H1 (cell line): ENCODE measurements around the gene PSG7. TPM values are rescaled to one million over a fixed set of nuclear protein-coding genes. Genes with fewer than 3 reads are reported as not detected.

Source experiments
- CTCF ChIA-PET: fragments of 300-600 bp; sonication (Branson Sonifier 250); formaldehyde crosslinking; loops from one replicate; lab custom pipeline; 2021; ENCODE audit not compliant: partially characterized antibody; lab: Charles Lee
- POLR2A ChIA-PET: fragments of 300-600 bp; sonication (Branson Sonifier 250); formaldehyde crosslinking; loops from one replicate; lab custom pipeline; 2021; ENCODE audit warnings: inconsistent platforms; ENCODE audit not compliant: partially characterized antibody; lab: Charles Lee
- DNase-seq, 2 experiments: peaks; one replicate each; pipeline versions ENCODE4 v3.0.0 to v3.0.0-alpha.2; 2010 to 2022; ENCODE audit warnings: low spot score in 2 of 2, low read depth in 1 of 2, mixed read lengths in 1 of 2
- FAIRE-seq: peaks from 2 replicates; lab custom pipeline; 2011; peaks lifted over from hg19 to GRCh38; lab: Jason Lieb, UNC
- H2AFZ ChIP-seq: 2 replicates; pipeline ENCODE4 v1.8.1; 2012; ENCODE audit warnings: low read length, inconsistent platforms
- H2AK5ac ChIP-seq: 2 replicates; pipeline ENCODE4 v1.6.1; 2013; ENCODE audit warnings: low read depth, low read length
- H2BK120ac ChIP-seq: replicated peaks from 2 replicates; pipeline ENCODE3; 2013; ENCODE audit warnings: low read depth, low read length, inconsistent platforms
- H2BK12ac ChIP-seq: 2 replicates; pipeline ENCODE4 v1.6.1; 2013; ENCODE audit warnings: low read depth, low read length
- H2BK15ac ChIP-seq: 2 replicates; pipeline ENCODE4 v1.6.1; 2013; ENCODE audit warnings: low read length
- H2BK20ac ChIP-seq: 2 replicates; pipeline ENCODE4 v1.6.1; 2013; ENCODE audit warnings: low read length
- H2BK5ac ChIP-seq: 2 replicates; pipeline ENCODE4 v1.6.1; 2013; ENCODE audit warnings: low read depth, low read length
- H3K14ac ChIP-seq: 2 replicates; pipeline ENCODE4 v1.6.1; 2013; ENCODE audit warnings: inconsistent platforms; ENCODE audit not compliant: insufficient read length
- H3K18ac ChIP-seq: 2 replicates; pipeline ENCODE4 v1.6.1; 2013; ENCODE audit warnings: low read length; ENCODE audit errors: extremely low read depth
- H3K23ac ChIP-seq: 2 replicates; pipeline ENCODE4 v1.6.1; 2013; ENCODE audit warnings: inconsistent platforms; ENCODE audit not compliant: insufficient read length
- H3K23me2 ChIP-seq: 2 replicates; pipeline ENCODE4 v1.6.1; 2013; ENCODE audit warnings: low read depth, low read length
- H3K27ac ChIP-seq: 2 replicates; pipeline ENCODE4 v1.6.1; 2011; ENCODE audit warnings: low read depth, low read length, inconsistent platforms
- H3K27me3 ChIP-seq, 4 experiments: replicated peaks in 1 of 4; 1 replicate in 1 of 4; 2 replicates in 3 of 4; pipeline versions ENCODE4 v1.6.1 to v1.8.1; 2011 to 2013; ENCODE audit warnings: low read length in 3 of 4, mild to moderate bottlenecking in 3 of 4, inconsistent platforms in 2 of 4, mixed read lengths in 2 of 4, moderate library complexity in 1 of 4; ENCODE audit not compliant: control insufficient read depth in 3 of 4, insufficient read depth in 3 of 4; ENCODE audit errors: extremely low read depth in 1 of 4
- H3K36me3 ChIP-seq, 4 experiments: 2 replicates each; pipeline versions ENCODE4 v1.6.1 to v1.8.1; 2011 to 2013; ENCODE audit warnings: mild to moderate bottlenecking in 4 of 4, low read length in 3 of 4, moderate library complexity in 2 of 4, control low read depth in 1 of 4, inconsistent platforms in 1 of 4; ENCODE audit not compliant: insufficient read depth in 4 of 4, control insufficient read depth in 2 of 4
- H3K4ac ChIP-seq: replicated peaks from 2 replicates; pipeline ENCODE3; 2013; ENCODE audit warnings: low read length, low read depth, mixed read lengths, inconsistent platforms; ENCODE audit not compliant: insufficient read length
- H3K4me1 ChIP-seq, 4 experiments: replicated peaks in 1 of 4; 1 replicate in 1 of 4; 2 replicates in 3 of 4; pipeline versions ENCODE4 v1.6.1 to v1.8.1; 2011 to 2013; ENCODE audit warnings: low read length in 3 of 4, inconsistent platforms in 2 of 4, mixed read lengths in 1 of 4; ENCODE audit not compliant: insufficient read depth in 4 of 4, control insufficient read depth in 3 of 4
- H3K4me2 ChIP-seq, 2 experiments: 2 replicates each; pipeline versions ENCODE4 v1.6.1 to v1.8.1; 2011 to 2013; ENCODE audit warnings: low read depth in 2 of 2, low read length in 2 of 2, control low read depth in 1 of 2, inconsistent platforms in 1 of 2, mild to moderate bottlenecking in 1 of 2; ENCODE audit not compliant: insufficient read depth in 1 of 2
- H3K4me3 ChIP-seq, 4 experiments: fragments of 200-600, 300-600 bp in 1 of 4; sonication (generic), shearing (Covaris generic), sonication (Bioruptor Twin) in 1 of 4; 2 replicates each; pipeline versions ENCODE4 v1.5.1 to v1.8.1; 2011 to 2016; ENCODE audit warnings: low read length in 4 of 4, low read depth in 3 of 4, control low read depth in 2 of 4, inconsistent platforms in 2 of 4, mild to moderate bottlenecking in 2 of 4, mixed read lengths in 1 of 4, moderate library complexity in 1 of 4; ENCODE audit not compliant: insufficient read depth in 2 of 4; ENCODE audit errors: extremely low read depth in 1 of 4
- H3K56ac ChIP-seq: replicated peaks from 2 replicates; pipeline ENCODE3; 2013; ENCODE audit warnings: low read depth, mild to moderate bottlenecking, mixed read lengths, low read length, inconsistent platforms; ENCODE audit not compliant: insufficient read length
- H3K79me1 ChIP-seq: 2 replicates; pipeline ENCODE4 v1.6.1; 2013; ENCODE audit warnings: low read depth, low read length, control low read depth
- H3K79me2 ChIP-seq, 2 experiments: 2 replicates each; pipeline versions ENCODE4 v1.6.1 to v1.8.1; 2012 to 2013; ENCODE audit warnings: low read length in 2 of 2, mild to moderate bottlenecking in 2 of 2, inconsistent platforms in 1 of 2; ENCODE audit not compliant: insufficient read depth in 2 of 2, control insufficient read depth in 1 of 2
- H3K9ac ChIP-seq, 4 experiments: replicated peaks in 1 of 4; 1 replicate in 1 of 4; 2 replicates in 3 of 4; pipeline versions ENCODE4 v1.6.1 to v1.8.1; 2011 to 2013; ENCODE audit warnings: low read depth in 3 of 4, low read length in 3 of 4, control low read depth in 2 of 4, mild to moderate bottlenecking in 2 of 4, moderate library complexity in 2 of 4, inconsistent platforms in 1 of 4; ENCODE audit errors: extremely low read depth in 1 of 4
- H3K9me3 ChIP-seq, 2 experiments: 2 replicates each; pipeline versions ENCODE4 v1.6.1 to v1.8.1; 2012 to 2013; ENCODE audit warnings: mild to moderate bottlenecking in 2 of 2, moderate library complexity in 2 of 2, control low read depth in 1 of 2, inconsistent platforms in 1 of 2, low read depth in 1 of 2, low read length in 1 of 2, mixed read lengths in 1 of 2; ENCODE audit not compliant: insufficient read depth in 2 of 2
- H4K20me1 ChIP-seq, 2 experiments: replicated peaks in 1 of 2; 2 replicates each; pipeline versions ENCODE3 to v1.8.1; 2011 to 2013; ENCODE audit warnings: inconsistent platforms in 2 of 2, low read length in 2 of 2, mild to moderate bottlenecking in 1 of 2; ENCODE audit not compliant: insufficient read depth in 2 of 2, control insufficient read depth in 1 of 2
- H4K5ac ChIP-seq: 2 replicates; pipeline ENCODE4 v1.6.1; 2013; ENCODE audit warnings: low read length, low read depth, mixed read lengths, inconsistent platforms; ENCODE audit not compliant: insufficient read length
- H4K8ac ChIP-seq: 2 replicates; pipeline ENCODE4 v1.8.0; 2013; ENCODE audit warnings: mild to moderate bottlenecking, moderate library complexity, low read length, inconsistent platforms; ENCODE audit not compliant: insufficient read depth; ENCODE audit errors: extremely low read depth
- H4K91ac ChIP-seq: replicated peaks from 2 replicates; pipeline ENCODE3; 2013; ENCODE audit warnings: low read length, mixed read lengths, inconsistent platforms; ENCODE audit not compliant: insufficient read length
- ATF3 ChIP-seq: IDR thresholded peaks from 2 replicates; pipeline ENCODE4 v1.6.1; 2011; ENCODE audit warnings: low read depth, mild to moderate bottlenecking, low read length; ENCODE audit not compliant: insufficient read depth
- BRCA1 ChIP-seq: IDR thresholded peaks from 2 replicates; pipeline ENCODE4 v1.6.1; 2012; ENCODE audit warnings: low read depth, low read length, improper control_type of control experiment
- CEBPB ChIP-seq: IDR thresholded peaks from 2 replicates; pipeline ENCODE4 v1.6.1; 2012; ENCODE audit warnings: low read depth, low read length
- CHD2 ChIP-seq: IDR thresholded peaks from 2 replicates; pipeline ENCODE4 v1.6.1; 2012; ENCODE audit warnings: low read length, improper control_type of control experiment
- EGR1 ChIP-seq: IDR thresholded peaks from 2 replicates; pipeline ENCODE4 v1.6.1; 2011; ENCODE audit warnings: low read depth, low read length, borderline replicate concordance
- EP300 ChIP-seq, 2 experiments: IDR thresholded peaks; 1 replicate in 1 of 2; 2 replicates in 1 of 2; pipeline ENCODE4 v1.6.1; 2011 to 2012; ENCODE audit warnings: low read depth in 2 of 2, low read length in 2 of 2, mild to moderate bottlenecking in 2 of 2, borderline replicate concordance in 1 of 2, inconsistent platforms in 1 of 2, moderate library complexity in 1 of 2
- FOSL1 ChIP-seq: IDR thresholded peaks from 2 replicates; pipeline ENCODE4 v1.6.1; 2011; ENCODE audit warnings: mild to moderate bottlenecking, low read depth, low read length, moderate library complexity; ENCODE audit not compliant: insufficient read depth
- GABPA ChIP-seq: IDR thresholded peaks from 2 replicates; pipeline ENCODE4 v1.6.1; 2011; ENCODE audit warnings: mild to moderate bottlenecking, low read length, moderate library complexity, borderline replicate concordance; ENCODE audit not compliant: insufficient read depth
- GTF2F1 ChIP-seq: IDR thresholded peaks from 2 replicates; pipeline ENCODE4 v1.6.1; 2012; ENCODE audit warnings: low read depth, low read length, improper control_type of control experiment, borderline replicate concordance
- NRF1 ChIP-seq: IDR thresholded peaks from 2 replicates; pipeline ENCODE4 v1.6.1; 2011; ENCODE audit warnings: mild to moderate bottlenecking, low read depth, low read length, improper control_type of control experiment
- PHF8 ChIP-seq: fragments of 200-600 bp; sonication (generic); conservative IDR thresholded peaks from 2 replicates; pipeline ENCODE4 v1.7.1; 2012; ENCODE audit warnings: low read depth, mild to moderate bottlenecking, inconsistent platforms, low read length, moderate library complexity
- SIN3A ChIP-seq, 2 experiments: IDR thresholded peaks in 1 of 2; conservative IDR thresholded peaks in 1 of 2; 2 replicates each; pipeline ENCODE4 v1.6.1; 2011 to 2012; ENCODE audit warnings: low read length in 2 of 2, improper control_type of control experiment in 1 of 2, low read depth in 1 of 2, mild to moderate bottlenecking in 1 of 2
- SP2 ChIP-seq: IDR thresholded peaks from 2 replicates; pipeline ENCODE4 v1.6.1; 2012; ENCODE audit warnings: mild to moderate bottlenecking, low read length, inconsistent platforms
- SP4 ChIP-seq: IDR thresholded peaks from 2 replicates; pipeline ENCODE4 v1.6.1; 2012; ENCODE audit warnings: low read length, inconsistent platforms
- WGBS, 2 experiments: shearing (Covaris generic) in 1 of 2; methylation state at CpG; one replicate each; pipeline versions ENCODE4 v1.1.6 to v1.1.7; 2013 to 2015; ENCODE audit warnings: low lambda C conversion rate in 2 of 2, mixed read lengths in 2 of 2, inconsistent platforms in 1 of 2, low coverage in 1 of 2, missing lambda C conversion rate in 1 of 2; ENCODE audit not compliant: insufficient replicate concordance in 2 of 2, insufficient coverage in 1 of 2, insufficient read length in 1 of 2; ENCODE audit errors: extremely low coverage in 1 of 2, missing lambda C conversion rate in 1 of 2; 5-methylcytosine and 5-hydroxymethylcytosine counted together
- polyA plus RNA-seq, 7 experiments: library from polyadenylated mRNA; depleted of rRNA in 3 of 7; stranded (reverse) in 5 of 7; unstranded in 2 of 7; fragments of >200 nt in 5 of 7; fragments of 200-250 nt in 2 of 7; gene quantifications; 1 replicate in 5 of 7; 2 replicates in 1 of 7; 4 replicates in 1 of 7; pipeline versions ENCODE4 v1.2.1 to v1.2.3, GENCODE V29; 2011 to 2013; ENCODE audit warnings: missing spikeins in 2 of 7, mixed read lengths in 2 of 7
- total RNA-seq: library from RNA; stranded (reverse); fragmentation: NEBNext Ultra II Directional; extraction: Animal tissue kit (Norgen Biotek cat#: 25700); gene quantifications from 2 replicates; pipeline ENCODE4 v1.2.1, GENCODE V29; 2021

The PSG7 gene
- total and polyA plus RNA-seq, 2 of the 8 experiments (the other 6 are each of a cell fraction or from before 2014, with no cell fraction given): not detected

DNA sequence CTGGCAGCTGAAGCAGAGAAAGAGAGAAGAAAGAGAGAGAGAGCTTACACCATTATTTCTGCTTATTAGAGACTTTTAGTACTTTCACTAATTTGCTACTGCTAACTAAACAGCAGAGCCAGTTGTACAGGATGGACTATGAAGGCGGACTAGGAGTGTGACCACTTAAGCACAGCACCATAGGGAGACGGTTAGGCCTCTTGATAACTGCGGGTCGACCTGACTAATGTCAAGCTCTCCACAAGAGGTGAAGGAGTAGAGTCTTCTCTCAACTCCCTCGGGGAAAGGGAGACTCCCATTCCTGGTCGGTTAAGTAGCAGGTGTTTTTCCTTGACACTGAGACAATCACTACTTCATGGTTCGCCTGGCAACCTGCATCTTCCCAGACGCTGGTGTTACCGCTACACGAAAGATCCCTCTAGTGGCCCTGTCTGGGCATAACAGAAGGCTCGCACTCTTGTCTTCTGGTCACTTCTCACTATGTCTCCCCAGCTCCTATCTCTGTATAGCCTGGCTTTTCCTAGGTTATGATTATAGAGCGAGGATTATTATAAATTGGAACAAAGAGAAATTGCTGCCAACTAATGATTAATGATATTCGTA is 5.3 kb upstream of the PSG7 start:
- H2BK12ac ChIP-seq: no peak overlapping the region
- H3K4ac ChIP-seq: no peak overlapping the region
- H3K9ac ChIP-seq: no peak overlapping the region
- H3K18ac ChIP-seq: no peak overlapping the region
- H3K23me2 ChIP-seq: no peaks in the 10 kb centered on the region; the same call in 1 of the 2 replicates
- H3K4me1 ChIP-seq: no peaks in the 10 kb centered on the region
- H4K5ac ChIP-seq: no peak overlapping the region
- WGBS, 2 experiments: 81% methylated on average over 13 of the region's 13 CpGs; no CpG with 5 or more reads in 1 of the 2 experiments
- H2BK20ac ChIP-seq: no peak overlapping the region
- no peaks in the 10 kb centered on the region for H3K79me2 ChIP-seq
- no peak overlapping the region for H2BK5ac ChIP-seq
- ChIA-PET CTCF (no interaction called here), POLR2A (no interaction called here)
- H3K36me3 ChIP-seq: no peaks in the 10 kb centered on the region
- FAIRE-seq (no peak), DNase-seq (no peak)
- H4K8ac ChIP-seq: no peak overlapping the region
- H2BK15ac ChIP-seq: no peak overlapping the region
- H3K27ac ChIP-seq: no peak overlapping the region
- no peak overlapping the region for H3K56ac ChIP-seq
- no peak overlapping the region for H3K4me3 ChIP-seq
- H3K9me3 ChIP-seq: peaks cover 28 to 50% of the 10 kb centered on the region in 2 experiments
- H4K91ac ChIP-seq: no peak overlapping the region
- no peaks in the 10 kb centered on the region for H3K79me1 ChIP-seq
- H3K4me2 ChIP-seq: no peak overlapping the region
- H2AK5ac ChIP-seq: no peak overlapping the region
- no peak overlapping the region for H3K23ac ChIP-seq
- H3K27me3 ChIP-seq: no peaks in the 10 kb centered on the region
- H2BK120ac ChIP-seq: no peak overlapping the region
- H3K14ac ChIP-seq: no peak overlapping the region
- H4K20me1 ChIP-seq: no peaks in the 10 kb centered on the region
- no peak overlapping the region for H2AFZ ChIP-seq
- TF ChIP-seq CEBPB (no peak), ATF3 (no peak), NRF1 (no peak), SP2 (no peak), SP4 (no peak), EGR1 (no peak), FOSL1 (no peak), BRCA1 (no peak), GTF2F1 (no peak), SIN3A (conservative IDR thresholded peaks at IDR 0.05 in 1 of 2, IDR thresholded peaks at IDR 0.05 in 1 of 2; ENCODE audit: low read depth in 1 of 2, low read length in 2 of 2) (no peak), CHD2 (no peak), GABPA (no peak), PHF8 (no peak), EP300 (IDR thresholded peaks at IDR 0.05; ENCODE audit: borderline replicate concordance in 1 of 2, low read depth in 2 of 2, low read length in 2 of 2) (no peak)
